ENCODE data around the gene CPT1C. TPM values are rescaled to one million over a fixed set of nuclear protein-coding genes. Genes with fewer than 3 reads are reported as not detected.
A peak's percentile ranks its signal among the peaks of the same experiment; 100 is the strongest.

The CPT1C gene
- polyA plus RNA-seq, 3 donors: 11.2 to 13.6 (median 11.6) TPM

- no peak for DNase-seq
Observed at GRCh38 chr19:49749771-49750170, 58.9 kb downstream of the CPT1C start.

- DNase-seq: no peak
Observed at GRCh38 chr19:49752701-49753100, 61.8 kb downstream of the CPT1C start.

DNA sequence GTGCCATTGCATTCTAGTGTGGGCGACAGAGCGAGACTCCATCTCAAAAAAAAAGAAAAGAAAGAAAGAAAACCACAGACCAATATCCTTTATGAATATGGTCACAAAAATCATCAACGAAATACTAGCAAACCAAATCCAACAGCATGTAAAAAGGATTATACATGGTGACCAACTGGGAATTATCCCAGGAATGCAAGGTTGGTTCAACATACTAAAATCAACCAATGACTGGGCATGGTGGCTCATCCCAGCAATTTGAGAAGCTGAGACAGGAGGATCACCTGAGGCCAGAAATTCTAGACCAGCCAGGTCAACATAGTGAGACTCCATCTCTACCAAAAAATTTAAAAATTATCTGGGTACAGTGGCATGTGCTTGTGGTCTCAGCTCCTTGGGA lies 65.0 kb downstream of the CPT1C start:
- no peak for DNase-seq

DNA sequence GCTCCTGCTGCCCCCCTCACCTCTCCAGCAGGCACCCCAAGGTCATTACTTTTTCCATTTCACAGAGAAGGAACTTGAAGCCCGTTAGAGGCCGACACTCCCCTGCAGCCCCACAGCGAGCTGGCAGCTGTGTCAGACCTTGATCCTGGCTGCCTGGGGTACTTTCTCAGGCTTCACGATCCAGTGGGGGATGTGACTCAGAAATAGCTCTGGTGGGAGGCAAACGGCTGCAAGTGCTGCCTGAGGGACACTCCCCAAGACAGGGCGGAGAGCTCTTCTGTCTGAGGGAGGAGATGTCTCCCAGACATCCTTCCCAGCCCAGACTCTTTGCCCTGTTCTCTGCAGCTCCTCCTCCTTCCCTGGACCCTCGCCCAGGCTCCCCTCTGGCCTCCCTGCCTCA lies 67.4 kb downstream of the CPT1C start:
- DNase-seq: no peak

DNA sequence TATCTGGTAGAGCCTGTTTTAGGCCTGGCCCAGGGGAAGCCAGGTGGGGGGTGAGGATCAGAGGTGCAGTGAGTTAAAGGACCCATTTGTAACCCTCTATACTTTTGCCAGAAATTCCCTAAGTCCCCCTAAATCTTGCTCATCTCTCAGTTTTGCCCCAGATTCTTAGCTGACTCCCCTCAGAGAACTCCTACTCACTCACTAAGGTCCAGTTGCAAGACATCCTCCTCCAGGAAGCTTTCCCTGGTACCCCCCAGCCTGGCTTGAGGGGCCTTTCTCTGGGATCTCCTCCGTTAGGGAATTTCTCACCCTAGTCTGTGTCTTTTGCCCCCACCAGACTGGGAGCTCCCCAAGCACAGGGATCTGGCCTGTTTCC lies 70.3 kb downstream of the CPT1C start:
- DNase-seq: no peak

DNA sequence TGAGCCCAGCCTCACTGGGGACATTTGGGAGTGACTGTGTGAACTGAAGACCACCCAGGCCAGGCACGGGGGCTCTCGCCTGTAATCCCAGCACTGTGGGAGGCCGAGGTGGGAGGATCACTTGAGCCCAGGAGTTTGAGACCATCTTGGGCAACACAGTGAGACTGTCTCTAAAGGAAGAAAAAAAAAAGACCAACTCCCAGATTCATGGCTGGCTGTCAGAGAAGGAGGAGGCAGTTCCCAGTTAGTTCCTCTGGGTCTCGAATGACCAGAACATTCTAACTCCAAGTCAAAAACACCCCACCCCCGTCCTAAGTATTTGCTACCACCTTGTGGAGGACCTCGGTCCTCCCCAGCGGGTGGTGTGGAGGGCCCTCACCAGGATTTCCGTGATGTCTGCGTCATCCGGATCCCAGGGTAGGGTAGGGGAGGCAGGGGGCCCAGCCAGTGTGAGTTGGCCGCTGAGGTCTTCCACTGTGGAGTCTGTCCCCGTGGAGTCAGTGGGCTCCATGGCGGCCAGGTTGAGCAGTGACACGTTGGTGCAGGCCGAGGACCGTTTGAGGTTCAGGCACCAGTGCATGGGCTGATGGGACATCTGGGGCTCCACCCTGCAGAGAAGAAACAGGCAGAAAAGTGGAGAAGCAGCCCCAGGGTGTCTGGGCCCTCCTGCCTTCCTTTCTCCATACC lies 70.9 kb downstream of the CPT1C start:
- peak; percentile 19 for DNase-seq

GRCh38 chr19:49763230-49763629 lies 72.3 kb downstream of the CPT1C start, which contains the start of gene TSKS:
TSS of gene TSKS (minus strand) at chr19:49763306. CDS start at chr19:49763247, 59 bp downstream.
- no peak for DNase-seq

Other genes starting within 250 kb of the CPT1C start
- gene SLC17A7, start 249.6 kb upstream of the CPT1C start, polyA plus RNA-seq (ENCODE audit: insufficient read length in 3 of 3): under 1 TPM; 0.28 to 0.62 (median 0.55) TPM
- 100 to 1,000 TPM in 1 of 3 donors, 10 to 100 TPM in 2; 92.0 to 101 (median 99.4) TPM for gene PIH1D1, start 239.3 kb upstream of the CPT1C start, polyA plus RNA-seq (ENCODE audit: insufficient read length in 3 of 3)
- 10 to 100 TPM; 19.2 to 33.0 (median 26.3) TPM for gene ALDH16A1, start 237.9 kb upstream of the CPT1C start, polyA plus RNA-seq (ENCODE audit: insufficient read length in 3 of 3)
- gene FLT3LG, start 216.9 kb upstream of the CPT1C start, polyA plus RNA-seq (ENCODE audit: insufficient read length in 3 of 3): 1 to 10 TPM; 3.1 to 5.1 (median 5.1) TPM
- gene RPL13A, start 203.5 kb upstream of the CPT1C start, polyA plus RNA-seq (ENCODE audit: insufficient read length in 3 of 3): 1,000 to 10,000 TPM; 2,758 to 3,345 (median 3,013) TPM
- gene RPS11, start 194.7 kb upstream of the CPT1C start, polyA plus RNA-seq (ENCODE audit: insufficient read length in 3 of 3): 1,000 to 10,000 TPM; 2,501 to 3,013 (median 2,811) TPM
- gene FCGRT, start 178.5 kb upstream of the CPT1C start, polyA plus RNA-seq (ENCODE audit: insufficient read length in 3 of 3): 100 to 1,000 TPM; 291 to 328 (median 294) TPM
- gene RCN3, start 163.1 kb upstream of the CPT1C start, polyA plus RNA-seq (ENCODE audit: insufficient read length in 3 of 3): 10 to 100 TPM; 21.3 to 22.4 (median 21.7) TPM
- 10 to 100 TPM; 69.3 to 81.1 (median 79.5) TPM for gene NOSIP, start 110.6 kb upstream of the CPT1C start, polyA plus RNA-seq (ENCODE audit: insufficient read length in 3 of 3)
- 1 to 10 TPM; 6.5 to 8.2 (median 7.7) TPM for gene PRRG2, start 109.8 kb upstream of the CPT1C start, polyA plus RNA-seq (ENCODE audit: insufficient read length in 3 of 3)
- gene PRR12, start 99.9 kb upstream of the CPT1C start, polyA plus RNA-seq (ENCODE audit: insufficient read length in 3 of 3): 10 to 100 TPM; 24.2 to 34.2 (median 29.2) TPM
- 10 to 100 TPM; 25.8 to 31.9 (median 31.6) TPM for gene RRAS, start 51.0 kb upstream of the CPT1C start, polyA plus RNA-seq (ENCODE audit: insufficient read length in 3 of 3)
- 10 to 100 TPM; 36.6 to 45.7 (median 45.0) TPM for gene SCAF1, start 48.9 kb upstream of the CPT1C start, polyA plus RNA-seq (ENCODE audit: insufficient read length in 3 of 3)
- gene IRF3, start 25.3 kb upstream of the CPT1C start, polyA plus RNA-seq (ENCODE audit: insufficient read length in 3 of 3): 10 to 100 TPM; 55.6 to 74.3 (median 68.3) TPM
- 10 to 100 TPM; 30.7 to 39.6 (median 31.5) TPM for gene BCL2L12, start 25.2 kb upstream of the CPT1C start, polyA plus RNA-seq (ENCODE audit: insufficient read length in 3 of 3)
- gene PRMT1, start 13.8 kb upstream of the CPT1C start, polyA plus RNA-seq (ENCODE audit: insufficient read length in 3 of 3): 100 to 1,000 TPM; 239 to 257 (median 241) TPM
- 1 to 10 TPM; 1.3 to 2.3 (median 2.1) TPM for gene ADM5, start 1.5 kb upstream of the CPT1C start, polyA plus RNA-seq (ENCODE audit: insufficient read length in 3 of 3)
- under 1 TPM in 2 of 3 donors, not detected in 1; 0.06 to 0.16 TPM for gene TSKS, start 72.2 kb downstream of the CPT1C start, polyA plus RNA-seq (ENCODE audit: insufficient read length in 3 of 3)
- gene AP2A1, start 75.9 kb downstream of the CPT1C start, polyA plus RNA-seq (ENCODE audit: insufficient read length in 3 of 3): 10 to 100 TPM; 58.7 to 71.5 (median 68.4) TPM
- 10 to 100 TPM; 35.3 to 45.3 (median 42.9) TPM for gene FUZ, start 122.2 kb downstream of the CPT1C start, polyA plus RNA-seq (ENCODE audit: insufficient read length in 3 of 3)
- gene MED25, start 127.2 kb downstream of the CPT1C start, polyA plus RNA-seq (ENCODE audit: insufficient read length in 3 of 3): 10 to 100 TPM; 70.0 to 77.3 (median 75.0) TPM
- 100 to 1,000 TPM; 351 to 386 (median 360) TPM for gene PTOV1, start 160.0 kb downstream of the CPT1C start, polyA plus RNA-seq (ENCODE audit: insufficient read length in 3 of 3)
- 10 to 100 TPM; 57.0 to 83.3 (median 81.4) TPM for gene PNKP, start 176.5 kb downstream of the CPT1C start, polyA plus RNA-seq (ENCODE audit: insufficient read length in 3 of 3)
- gene AKT1S1, start 186.2 kb downstream of the CPT1C start, polyA plus RNA-seq (ENCODE audit: insufficient read length in 3 of 3): 10 to 100 TPM; 36.1 to 46.8 (median 42.8) TPM
- gene TBC1D17, start 186.6 kb downstream of the CPT1C start, polyA plus RNA-seq (ENCODE audit: insufficient read length in 3 of 3): 10 to 100 TPM; 48.3 to 64.2 (median 61.1) TPM
- 1 to 10 TPM; 2.7 to 3.6 (median 3.1) TPM for gene IL4I1, start 205.8 kb downstream of the CPT1C start, polyA plus RNA-seq (ENCODE audit: insufficient read length in 3 of 3)
- 10 to 100 TPM; 26.0 to 28.5 (median 28.2) TPM for gene ATF5, start 238.1 kb downstream of the CPT1C start, polyA plus RNA-seq (ENCODE audit: insufficient read length in 3 of 3)
- gene NUP62, start 238.4 kb downstream of the CPT1C start, polyA plus RNA-seq (ENCODE audit: insufficient read length in 3 of 3): 10 to 100 TPM; 65.8 to 80.2 (median 70.8) TPM